Thyroid gland (tissue), 4 donors: ENCODE results near the gene RSPRY1.

ENCODE experiments used
- CTCF ChIP-seq, 6 experiments: fragments of 200-600 bp in 3 of 6; fragments of 450-650 bp in 3 of 6; sonication (generic) in 3 of 6; IDR thresholded peaks; one replicate each; pipeline ENCODE4 v1.5.1; 2016 to 2019; ENCODE audit warnings: antibody characterized with exemption in 6 of 6, mild to moderate bottlenecking in 2 of 6, inconsistent platforms in 1 of 6, moderate library complexity in 1 of 6
- POLR2A ChIP-seq, 2 donors: fragments of 450-650 bp; IDR thresholded peaks; one replicate each; pipeline ENCODE4 v1.6.1; 2017; ENCODE audit warnings: antibody characterized with exemption in 2 of 2, mild to moderate bottlenecking in 2 of 2, moderate library complexity in 1 of 2

GRCh38 chr16:57231821-57232350, 45.8 kb downstream of the RSPRY1 start:
- TF ChIP-seq POLR2A (IDR thresholded peaks at IDR 0.05) (no peak), CTCF (IDR thresholded peaks at IDR 0.05) (no peak)
